Peyer's patch (tissue), 4 donors: Measurements from ENCODE around the gene LAMA5. TPM values are rescaled to one million over a fixed set of nuclear protein-coding genes. Genes with fewer than 3 reads are reported as not detected.

ENCODE experiments used
- DNase-seq, 3 donors: peaks; one replicate each; pipeline ENCODE4 v3.0.0-alpha.2; 2017 to 2019
- H3K27ac ChIP-seq, 4 donors: fragments of 200-600 bp; sonication (generic); one replicate each; pipeline ENCODE4 v1.5.1; 2016 to 2019
- H3K27me3 ChIP-seq, 2 donors: fragments of 200-600 bp; sonication (generic); one replicate each; pipeline ENCODE4 v1.5.1; 2019
- H3K36me3 ChIP-seq, 3 donors: fragments of 200-600 bp; sonication (generic); one replicate each; pipeline ENCODE4 v1.5.1; 2016 to 2019
- H3K4me1 ChIP-seq, 4 donors: fragments of 200-600 bp; sonication (generic); one replicate each; pipeline ENCODE4 v1.5.1; 2016 to 2019
- H3K4me3 ChIP-seq, 4 donors: fragments of 200-600 bp; sonication (generic); 1 replicate in 3 of 4; 2 replicates in 1 of 4; pipeline ENCODE4 v1.5.1; 2016 to 2019; ENCODE audit warnings: mild to moderate bottlenecking in 1 of 4
- H3K9me3 ChIP-seq, 4 donors: fragments of 200-600 bp; sonication (generic); one replicate each; pipeline ENCODE4 v1.5.1; 2016 to 2019; ENCODE audit warnings: mild to moderate bottlenecking in 1 of 4
- POLR2A ChIP-seq, 2 donors: fragments of 450-650 bp; IDR thresholded peaks; one replicate each; pipeline ENCODE4 v1.5.1; 2017; ENCODE audit warnings: antibody characterized with exemption in 2 of 2, mild to moderate bottlenecking in 2 of 2, moderate library complexity in 2 of 2
- total RNA-seq, 4 donors: library from RNA; depleted of rRNA; stranded (reverse); fragments of >200 nt; gene quantifications; one replicate each; pipeline ENCODE4 v1.1.0, GENCODE V29; 2016
- TF ChIP-seq, protein P1 (sequence below), 6 experiments: fragments of 450-650 bp in 4 of 6; fragments of 200-600 bp in 2 of 6; sonication (generic) in 1 of 6; IDR thresholded peaks; one replicate each; pipeline ENCODE4 v1.5.1; 2017 to 2019; ENCODE audit warnings: antibody characterized with exemption in 6 of 6, mild to moderate bottlenecking in 3 of 6, moderate library complexity in 1 of 6

LAMA5 gene
- total RNA-seq, 4 donors from 2014 or later, result 31.2 to 328 (median 87.3) TPM

DNA sequence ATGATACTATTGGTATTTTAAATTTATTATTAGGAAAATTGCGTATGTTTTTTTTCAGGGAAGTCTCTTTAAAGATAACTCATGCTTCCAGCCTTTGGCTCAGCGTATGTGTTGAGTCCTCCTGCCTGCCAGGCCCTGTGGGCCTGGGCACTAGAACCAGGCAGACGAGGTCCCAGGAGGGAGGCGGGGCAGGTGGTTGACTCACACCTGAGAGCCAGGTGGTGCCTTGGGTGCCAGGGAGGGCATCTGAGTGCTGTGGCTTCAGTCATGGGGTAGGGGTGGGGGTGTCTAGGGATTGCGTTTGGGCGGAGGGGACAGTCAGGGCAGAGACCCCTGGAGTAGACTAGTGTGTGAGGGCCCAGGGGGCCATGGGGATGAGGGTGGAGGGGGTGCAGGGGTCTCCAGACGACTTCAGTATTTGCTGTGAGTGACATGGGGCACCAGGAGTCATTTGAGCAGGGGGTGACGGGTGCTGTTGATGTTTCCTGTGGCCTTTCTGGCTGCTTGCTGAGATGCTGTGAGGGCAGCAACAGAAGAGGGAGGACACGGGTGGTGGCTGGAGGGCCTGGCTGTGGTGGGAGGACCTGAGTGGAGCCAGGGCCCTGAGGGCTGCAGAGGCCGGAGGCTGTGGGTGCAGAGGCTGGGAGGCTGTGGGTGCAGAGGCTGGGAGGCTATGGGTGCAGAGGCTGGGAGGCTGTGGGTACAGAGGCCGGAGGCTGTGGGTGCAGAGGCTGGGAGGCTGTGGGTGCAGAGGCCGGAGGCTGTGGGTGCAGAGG lies 79.2 kb downstream of the LAMA5 start:
- DNase-seq, result no peak
- Histone ChIP-seq H3K36me3 (peaks cover 0 to 84% (median 3%) of the 10 kb centered on the region in 3 donors), H3K9me3 (no peaks in the 10 kb centered on the region), H3K27ac (no peak overlapping the region), H3K4me3 (no peak overlapping the region), H3K27me3 (no peaks in the 10 kb centered on the region), H3K4me1 (no peaks in the 10 kb centered on the region)
- TF ChIP-seq, protein P1, sequence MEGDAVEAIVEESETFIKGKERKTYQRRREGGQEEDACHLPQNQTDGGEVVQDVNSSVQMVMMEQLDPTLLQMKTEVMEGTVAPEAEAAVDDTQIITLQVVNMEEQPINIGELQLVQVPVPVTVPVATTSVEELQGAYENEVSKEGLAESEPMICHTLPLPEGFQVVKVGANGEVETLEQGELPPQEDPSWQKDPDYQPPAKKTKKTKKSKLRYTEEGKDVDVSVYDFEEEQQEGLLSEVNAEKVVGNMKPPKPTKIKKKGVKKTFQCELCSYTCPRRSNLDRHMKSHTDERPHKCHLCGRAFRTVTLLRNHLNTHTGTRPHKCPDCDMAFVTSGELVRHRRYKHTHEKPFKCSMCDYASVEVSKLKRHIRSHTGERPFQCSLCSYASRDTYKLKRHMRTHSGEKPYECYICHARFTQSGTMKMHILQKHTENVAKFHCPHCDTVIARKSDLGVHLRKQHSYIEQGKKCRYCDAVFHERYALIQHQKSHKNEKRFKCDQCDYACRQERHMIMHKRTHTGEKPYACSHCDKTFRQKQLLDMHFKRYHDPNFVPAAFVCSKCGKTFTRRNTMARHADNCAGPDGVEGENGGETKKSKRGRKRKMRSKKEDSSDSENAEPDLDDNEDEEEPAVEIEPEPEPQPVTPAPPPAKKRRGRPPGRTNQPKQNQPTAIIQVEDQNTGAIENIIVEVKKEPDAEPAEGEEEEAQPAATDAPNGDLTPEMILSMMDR (IDR thresholded peaks at IDR 0.05), result no peak
- TF ChIP-seq POLR2A (IDR thresholded peaks at IDR 0.05), result no peak

DNA sequence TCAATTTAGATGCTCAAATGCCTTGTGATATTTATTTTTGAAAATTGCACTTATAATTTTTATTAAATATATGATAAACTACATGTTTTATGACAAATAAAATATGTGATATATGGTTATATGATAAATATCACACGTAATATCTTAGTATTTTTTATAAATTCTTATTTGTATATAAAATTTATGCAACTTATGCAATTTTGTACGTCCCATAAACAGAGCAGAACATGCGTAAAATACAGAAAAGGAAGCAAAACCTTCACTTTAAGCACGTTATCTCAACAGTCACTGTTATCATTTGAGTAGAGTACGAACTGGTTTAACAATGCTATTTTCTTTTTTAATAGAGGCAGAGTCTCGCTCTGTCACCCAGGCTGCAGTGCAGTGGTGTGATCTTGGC lies 80.0 kb downstream of the LAMA5 start:
- no peak overlapping the region for H3K27ac ChIP-seq

DNA sequence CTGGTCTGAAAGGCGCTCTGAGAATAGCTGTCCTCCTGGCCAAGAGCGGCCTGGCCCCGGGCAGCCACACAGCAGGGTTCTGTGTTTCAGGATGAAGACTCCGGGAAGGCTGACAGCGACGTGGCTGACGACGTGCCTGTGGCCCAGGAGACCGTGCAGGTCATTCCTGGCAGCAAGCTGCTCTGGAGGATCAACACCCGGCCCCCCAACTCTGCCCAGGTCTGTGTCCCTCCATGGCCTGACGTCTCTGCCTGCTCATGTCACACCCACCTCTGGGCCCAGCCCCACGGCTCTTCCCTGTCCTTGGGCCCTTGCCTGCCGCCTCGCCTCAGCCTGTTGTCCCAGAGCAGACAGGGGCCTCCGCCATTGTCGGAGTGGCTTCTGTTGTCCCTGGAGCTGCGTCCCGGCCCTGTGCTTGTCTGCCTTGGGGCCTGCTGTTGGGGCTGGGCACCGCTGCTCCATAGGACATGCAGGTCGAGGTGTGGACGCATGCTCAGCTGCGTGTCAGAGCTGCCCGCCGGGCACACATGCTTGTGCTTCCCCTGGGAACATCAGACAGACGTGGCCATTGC lies 80.5 kb downstream of the LAMA5 start:
- DNase-seq, result no peak
- TF ChIP-seq, protein P1 (IDR thresholded peaks at IDR 0.05), result no peak
- no peak for TF ChIP-seq POLR2A (IDR thresholded peaks at IDR 0.05)
- Histone ChIP-seq H3K27ac (peak overlapping the region in 2 of 4 donors; percentile 3 to 23), H3K27me3 (no peaks in the 10 kb centered on the region), H3K36me3 (peaks cover 0 to 86% (median 3%) of the 10 kb centered on the region in 3 donors), H3K4me3 (no peak overlapping the region), H3K4me1 (no peaks in the 10 kb centered on the region), H3K9me3 (no peaks in the 10 kb centered on the region)

More for the DNA sequence above, 80.0 kb downstream of the LAMA5 start:
- DNase-seq, result no peak
- H3K4me3 ChIP-seq, result no peak overlapping the region
- no peaks in the 10 kb centered on the region for H3K27me3 ChIP-seq
- peaks cover 0 to 86% (median 3%) of the 10 kb centered on the region in 3 donors for H3K36me3 ChIP-seq
- no peaks in the 10 kb centered on the region for H3K9me3 ChIP-seq
- H3K4me1 ChIP-seq, result no peaks in the 10 kb centered on the region
- TF ChIP-seq, protein P1 (IDR thresholded peaks at IDR 0.05), result no peak
- TF ChIP-seq POLR2A (IDR thresholded peaks at IDR 0.05), result no peak

DNA sequence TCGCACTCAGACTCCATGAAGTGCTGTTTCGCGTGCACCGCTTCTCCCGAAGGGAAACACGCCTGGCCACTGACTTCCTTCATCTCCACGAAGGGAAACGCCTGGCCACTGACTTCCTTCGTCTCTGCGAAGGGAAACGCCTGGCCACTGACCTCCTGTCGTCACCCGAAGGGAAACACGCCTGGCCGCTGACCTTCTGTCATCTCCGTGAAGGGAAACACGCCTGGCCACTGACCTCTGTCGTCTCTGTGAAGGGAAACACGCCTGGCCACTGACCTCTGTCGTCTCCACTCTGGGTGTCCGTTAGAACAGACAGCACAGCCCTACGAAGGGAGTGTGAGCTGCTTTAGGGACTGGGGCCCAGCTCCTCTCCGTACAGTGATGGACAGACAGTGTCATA lies 81.4 kb downstream of the LAMA5 start:
- TF ChIP-seq POLR2A (IDR thresholded peaks at IDR 0.05), result no peak
- TF ChIP-seq, protein P1 (IDR thresholded peaks at IDR 0.05), result no peak
- Histone ChIP-seq H3K4me3 (no peak overlapping the region), H3K27ac (peak overlapping the region in 1 of 4 donors; percentile 23), H3K36me3 (peaks cover 0 to 86% (median 0%) of the 10 kb centered on the region in 3 donors), H3K9me3 (no peaks in the 10 kb centered on the region), H3K4me1 (no peaks in the 10 kb centered on the region), H3K27me3 (no peaks in the 10 kb centered on the region)
- DNase-seq, result no peak

DNA sequence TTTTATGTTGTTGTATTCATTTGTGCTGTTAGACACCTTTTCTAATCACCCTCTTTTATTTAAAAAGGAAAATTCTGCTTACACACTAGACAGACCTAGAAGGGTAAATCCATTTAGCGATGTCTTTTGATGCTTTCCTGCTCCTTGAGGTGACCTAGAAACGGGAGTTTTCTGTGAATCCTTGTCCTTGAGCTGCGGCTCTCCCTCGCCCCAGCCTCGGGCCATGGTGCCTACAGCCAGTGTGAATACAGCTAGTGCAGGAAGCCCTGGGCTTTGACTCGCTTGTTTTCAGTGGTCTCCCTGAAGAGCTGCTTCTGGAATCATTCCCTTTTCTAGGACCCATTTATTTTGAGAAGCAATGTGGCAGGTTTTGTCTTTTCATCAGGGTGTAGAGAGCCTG lies 82.0 kb downstream of the LAMA5 start:
- DNase-seq, result no peak
- no peaks in the 10 kb centered on the region for H3K9me3 ChIP-seq
- H3K4me3 ChIP-seq, result no peak overlapping the region
- no peaks in the 10 kb centered on the region for H3K4me1 ChIP-seq
- peaks cover 0 to 86% (median 0%) of the 10 kb centered on the region in 3 donors for H3K36me3 ChIP-seq
- H3K27ac ChIP-seq, result no peak overlapping the region
- H3K27me3 ChIP-seq, result no peaks in the 10 kb centered on the region
- TF ChIP-seq, protein P1 (IDR thresholded peaks at IDR 0.05), result no peak
- no peak for TF ChIP-seq POLR2A (IDR thresholded peaks at IDR 0.05)
